Measurements from ENCODE around the gene CHCHD3.
"Not testable (repeated sequence)": the region's sequence is repeated elsewhere in the genome, so short reads cannot be mapped to it uniquely, and the experiment has no call there.

CHCHD3 gene

DNA sequence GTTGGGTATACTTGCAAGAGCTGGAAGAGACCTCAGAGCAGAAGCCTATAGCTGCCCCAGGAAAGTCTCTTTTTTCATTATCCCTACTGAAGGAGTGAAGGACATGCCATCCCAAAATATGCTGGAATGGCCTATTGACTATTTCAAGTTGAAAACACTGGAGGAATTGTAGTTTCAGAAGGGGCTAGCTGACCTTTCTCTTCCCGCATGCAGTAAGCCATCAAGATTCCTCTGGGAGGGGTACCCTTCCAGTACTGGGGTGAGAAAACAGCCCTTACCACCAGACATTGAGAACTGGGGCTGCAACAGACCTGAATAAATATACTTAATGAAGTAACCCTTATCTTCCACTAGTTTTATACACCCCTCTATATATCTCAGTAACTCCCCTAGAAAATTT, 41.7 kb downstream of the CHCHD3 start:
- no peak for DNase-seq (ENCODE audit: low read depth)
- TF ChIP-seq, protein P1, sequence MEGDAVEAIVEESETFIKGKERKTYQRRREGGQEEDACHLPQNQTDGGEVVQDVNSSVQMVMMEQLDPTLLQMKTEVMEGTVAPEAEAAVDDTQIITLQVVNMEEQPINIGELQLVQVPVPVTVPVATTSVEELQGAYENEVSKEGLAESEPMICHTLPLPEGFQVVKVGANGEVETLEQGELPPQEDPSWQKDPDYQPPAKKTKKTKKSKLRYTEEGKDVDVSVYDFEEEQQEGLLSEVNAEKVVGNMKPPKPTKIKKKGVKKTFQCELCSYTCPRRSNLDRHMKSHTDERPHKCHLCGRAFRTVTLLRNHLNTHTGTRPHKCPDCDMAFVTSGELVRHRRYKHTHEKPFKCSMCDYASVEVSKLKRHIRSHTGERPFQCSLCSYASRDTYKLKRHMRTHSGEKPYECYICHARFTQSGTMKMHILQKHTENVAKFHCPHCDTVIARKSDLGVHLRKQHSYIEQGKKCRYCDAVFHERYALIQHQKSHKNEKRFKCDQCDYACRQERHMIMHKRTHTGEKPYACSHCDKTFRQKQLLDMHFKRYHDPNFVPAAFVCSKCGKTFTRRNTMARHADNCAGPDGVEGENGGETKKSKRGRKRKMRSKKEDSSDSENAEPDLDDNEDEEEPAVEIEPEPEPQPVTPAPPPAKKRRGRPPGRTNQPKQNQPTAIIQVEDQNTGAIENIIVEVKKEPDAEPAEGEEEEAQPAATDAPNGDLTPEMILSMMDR (IDR thresholded peaks at IDR 0.05; ENCODE audit: control insufficient read depth, extremely low read depth, insufficient read depth) = no peak
- no peak overlapping the region for H3K4me3 ChIP-seq (ENCODE audit: low read depth, low read length)

DNA sequence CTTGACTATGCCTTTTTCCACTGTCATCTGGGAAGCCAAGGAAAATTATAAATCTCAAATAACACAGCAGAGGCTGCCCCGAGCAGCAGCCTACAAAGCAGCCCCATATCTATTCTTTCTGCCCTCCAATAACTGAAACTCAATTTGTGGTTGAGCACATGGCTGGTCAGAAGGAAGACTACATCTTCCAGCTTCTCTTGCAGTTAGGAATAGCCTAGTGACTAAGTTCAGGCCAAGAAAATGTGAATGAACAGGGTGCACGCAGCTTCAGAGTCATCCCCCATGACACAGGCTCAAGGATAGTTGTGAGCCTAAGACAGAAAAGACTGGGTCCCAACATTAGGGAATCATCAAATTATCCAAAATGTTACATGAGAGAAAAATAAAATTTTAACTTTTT, 42.3 kb downstream of the CHCHD3 start:
- H3K4me3 ChIP-seq (ENCODE audit: low read depth, low read length) = no peak overlapping the region
- no peak for DNase-seq (ENCODE audit: low read depth)
- TF ChIP-seq, protein P1 (IDR thresholded peaks at IDR 0.05; ENCODE audit: control insufficient read depth, extremely low read depth, insufficient read depth) = no peak

DNA sequence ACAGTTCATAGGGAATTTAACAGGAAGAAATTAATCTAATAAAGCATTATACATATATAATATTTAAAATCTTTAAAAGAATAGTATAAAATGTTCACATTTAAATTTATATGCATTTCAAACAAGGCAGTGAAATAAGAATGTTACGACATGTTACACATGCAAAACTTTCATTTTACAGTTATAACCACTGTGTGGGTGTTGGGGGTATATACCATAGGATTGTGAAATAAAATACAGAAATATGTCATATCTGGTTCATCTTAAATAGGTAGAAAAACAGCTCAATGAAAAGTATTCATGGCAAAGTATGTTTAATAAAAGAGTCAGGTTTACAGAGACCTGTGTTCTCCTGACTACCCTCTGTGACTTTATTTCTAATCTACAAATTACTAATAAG, 45.6 kb downstream of the CHCHD3 start:
- TF ChIP-seq, protein P1 (IDR thresholded peaks at IDR 0.05; ENCODE audit: control insufficient read depth, extremely low read depth, insufficient read depth) = no peak
- no peak for DNase-seq (ENCODE audit: low read depth)
- H3K4me3 ChIP-seq (ENCODE audit: low read depth, low read length) = no peak overlapping the region

DNA sequence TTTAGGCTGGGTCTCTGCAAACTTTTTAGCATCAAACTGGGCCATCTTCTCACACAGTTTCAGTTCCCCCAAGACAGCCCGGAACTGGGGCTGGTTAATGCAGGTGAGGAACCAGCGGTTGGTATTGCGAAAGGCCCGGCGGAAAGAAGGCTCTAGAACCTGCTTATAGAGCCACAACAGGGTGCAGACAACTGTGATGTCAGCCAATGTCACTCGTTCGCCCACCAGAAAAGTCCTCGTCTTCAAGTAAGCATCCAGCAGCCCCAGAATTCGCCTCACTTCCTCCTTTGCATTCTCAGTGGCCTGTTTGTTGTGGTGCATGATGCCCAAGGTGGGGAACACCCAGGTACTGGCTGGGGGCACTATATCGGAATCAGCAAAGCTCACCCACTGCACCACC, 46.6 kb downstream of the CHCHD3 start:
- not testable (repeated sequence) for DNase-seq (ENCODE audit: low read depth); H3K4me3 ChIP-seq (ENCODE audit: low read depth, low read length)

DNA sequence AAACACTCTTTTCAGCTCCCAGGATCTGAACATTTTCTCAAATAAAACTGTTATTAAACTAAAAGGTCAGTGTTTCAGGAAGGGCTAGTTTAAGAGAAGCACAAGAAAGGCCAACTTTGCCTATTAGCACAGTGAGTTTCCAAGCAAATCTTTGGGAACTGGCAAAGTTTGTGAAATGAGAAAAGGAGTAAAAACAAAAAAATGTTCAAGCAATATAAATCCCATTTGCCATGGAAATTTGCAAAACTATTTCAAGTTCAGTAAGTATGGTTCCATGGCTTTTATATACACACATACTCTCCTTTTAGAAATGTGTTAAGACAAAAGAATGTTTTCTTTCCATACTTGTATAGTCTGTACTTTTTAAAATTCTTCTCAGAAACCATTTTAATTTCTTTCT, 51.5 kb downstream of the CHCHD3 start:
- H3K4me3 ChIP-seq (ENCODE audit: low read depth, low read length) = no peak overlapping the region
- DNase-seq (ENCODE audit: low read depth) = no peak
- TF ChIP-seq, protein P1 (IDR thresholded peaks at IDR 0.05; ENCODE audit: control insufficient read depth, extremely low read depth, insufficient read depth) = no peak

DNA sequence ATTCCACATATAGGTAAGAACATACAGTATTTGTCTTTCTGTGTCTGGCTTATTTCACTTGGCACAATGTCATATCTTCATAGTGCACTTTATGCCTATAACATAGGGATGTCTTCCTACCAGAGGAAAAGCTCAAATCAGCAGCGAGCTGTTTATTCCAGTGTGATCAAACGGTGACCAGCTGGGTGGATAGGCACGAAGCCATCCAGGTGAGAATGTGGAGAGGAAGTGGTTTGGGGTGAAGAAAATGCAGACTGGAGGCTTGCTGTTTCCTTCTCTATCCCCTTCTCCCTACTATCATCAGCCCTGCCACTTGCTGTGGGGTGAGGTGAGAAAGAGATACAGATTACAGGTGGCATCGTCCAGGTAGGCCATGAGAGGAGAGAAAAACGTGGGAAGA, 52.4 kb downstream of the CHCHD3 start:
- H3K4me3 ChIP-seq (ENCODE audit: low read depth, low read length) = no peak overlapping the region
- TF ChIP-seq, protein P1 (IDR thresholded peaks at IDR 0.05; ENCODE audit: control insufficient read depth, extremely low read depth, insufficient read depth) = no peak
- peak; percentile 13 for DNase-seq (ENCODE audit: low read depth)

DNA sequence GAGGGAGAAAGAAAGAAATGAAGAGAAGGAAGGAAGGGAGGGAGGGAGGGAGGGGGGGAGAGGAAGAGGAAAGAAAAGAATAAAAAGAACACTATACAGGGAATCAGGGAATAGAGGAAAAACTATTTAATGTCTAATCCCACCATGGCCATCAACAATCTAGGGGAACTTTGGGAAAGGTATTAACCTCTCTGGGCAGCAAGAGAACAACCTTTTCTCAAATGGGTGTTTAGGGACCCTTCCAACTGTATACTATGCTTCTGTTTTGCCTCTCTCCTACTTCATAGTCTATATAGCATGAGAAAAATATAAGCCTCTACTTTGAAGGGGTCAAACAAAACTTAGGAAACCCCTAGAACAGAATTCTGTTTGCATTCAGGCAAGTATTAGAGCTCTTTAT, 54.5 kb downstream of the CHCHD3 start:
- H3K4me3 ChIP-seq (ENCODE audit: low read depth, low read length) = no peak overlapping the region
- no peak for DNase-seq (ENCODE audit: low read depth)
- TF ChIP-seq, protein P1 (IDR thresholded peaks at IDR 0.05; ENCODE audit: control insufficient read depth, extremely low read depth, insufficient read depth) = no peak

Measured in LNCaP clone FGC (cell line).